GM19043 (cell line): ENCODE results near the gene HNMT.
"Not testable (repeated sequence)": the region's sequence is repeated elsewhere in the genome, so short reads cannot be mapped to it uniquely, and the experiment has no call there.

Experiments
- ATAC-seq: cut with Tn5 transposase; IDR thresholded peaks from one replicate; pipeline ENCODE4 v1.9.1; 2021; ENCODE audit warnings: low read depth; ENCODE audit not compliant: unreplicated experiment

HNMT gene

DNA sequence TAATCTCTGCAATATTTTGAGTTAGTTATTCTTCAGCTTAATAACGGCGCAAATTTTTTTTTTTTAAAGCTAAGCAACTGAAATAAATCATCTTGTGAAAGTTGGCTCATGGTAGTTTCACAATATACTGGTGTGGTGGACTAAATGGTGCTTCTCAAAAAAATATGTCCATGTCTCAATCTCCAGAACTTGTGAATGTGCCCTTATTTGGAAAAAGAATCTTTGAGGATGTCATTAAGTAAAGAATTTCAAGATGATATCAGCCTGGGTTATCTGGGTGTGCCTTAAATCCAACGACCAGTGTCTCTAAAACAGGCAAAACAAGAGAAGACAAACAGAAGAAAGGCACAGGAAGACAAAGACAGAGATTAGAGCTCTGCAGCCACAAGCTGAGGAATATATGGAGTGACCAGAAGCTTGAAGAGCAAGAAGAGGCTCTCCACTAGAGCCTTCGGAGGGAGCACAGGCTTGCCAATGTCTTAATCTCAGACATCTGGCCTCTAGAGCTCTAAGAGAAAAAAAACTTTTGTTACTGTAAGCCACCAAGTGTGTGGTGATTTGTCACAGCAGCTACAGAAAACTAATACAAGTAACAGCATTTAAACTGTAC lies 71.4 kb downstream of the HNMT start:
- no peak for ATAC-seq

DNA sequence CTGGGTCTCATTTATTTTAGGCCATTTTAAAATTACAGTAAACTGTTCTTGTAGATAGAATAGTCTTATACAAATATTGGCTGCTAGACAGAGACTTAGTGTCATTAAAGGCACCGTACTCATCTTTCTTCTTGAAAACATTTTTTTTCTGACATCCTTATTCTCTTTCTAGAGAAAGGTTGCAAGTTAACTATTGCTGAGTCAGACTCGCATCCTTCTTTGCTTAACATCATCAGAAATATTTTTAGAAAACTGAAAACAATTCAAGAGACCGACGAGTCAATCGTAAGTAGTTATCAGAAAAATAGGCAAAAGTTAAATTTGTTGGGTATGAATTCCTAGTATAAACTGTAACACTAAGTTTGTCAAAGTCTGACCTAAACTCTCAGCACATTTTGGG lies 72.2 kb downstream of the HNMT start:
- ATAC-seq: no peak

GRCh38 chr2:138037090-138037489 lies 72.8 kb downstream of the HNMT start:
- ATAC-seq: no peak

- no peak for ATAC-seq
These were observed 76.3 kb downstream of the HNMT start for GRCh38 chr2:138040616-138041015.

- no peak for ATAC-seq
These were observed 78.0 kb downstream of the HNMT start for GRCh38 chr2:138042311-138042710.

DNA sequence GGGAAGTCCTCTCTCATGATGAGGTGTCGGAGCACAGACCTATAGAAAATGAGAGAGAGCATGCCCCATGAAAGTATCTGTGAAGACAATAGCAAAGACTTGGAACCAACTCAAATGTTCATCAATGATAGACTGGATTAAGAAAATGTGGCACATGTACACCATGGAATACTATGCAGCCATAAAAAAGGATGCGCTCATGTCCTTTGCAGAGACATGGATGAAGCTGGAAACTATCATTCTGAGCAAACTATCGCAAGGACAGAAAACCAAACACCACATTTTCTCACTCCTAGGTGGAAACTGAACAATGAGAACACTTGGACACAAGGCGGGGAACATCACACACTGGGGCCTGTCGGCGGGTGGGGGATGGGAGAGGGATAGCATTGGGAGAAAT lies 79.3 kb downstream of the HNMT start:
- ATAC-seq: not testable (repeated sequence)

DNA sequence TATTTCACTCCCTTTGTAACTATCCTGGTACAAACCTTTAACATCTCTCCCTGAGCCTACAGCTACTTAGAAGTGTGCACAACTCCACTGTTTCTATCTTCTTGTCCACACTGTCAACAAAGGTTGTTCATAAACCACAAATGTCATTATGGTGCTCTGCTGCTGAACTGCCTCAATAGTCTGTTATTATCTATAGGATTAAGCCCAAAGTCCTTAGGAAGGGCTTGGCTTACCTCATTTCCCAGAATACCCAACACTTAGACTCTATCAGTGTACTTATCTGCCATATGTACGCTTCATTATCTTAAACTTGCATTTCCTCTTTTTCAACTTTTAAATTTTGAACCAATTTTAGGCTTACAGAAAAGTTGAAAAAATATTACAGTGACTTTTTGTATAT lies 94.2 kb downstream of the HNMT start:
- no peak for ATAC-seq

GRCh38 chr2:138059487-138060300 lies 95.4 kb downstream of the HNMT start:
- no peak for ATAC-seq

GRCh38 chr2:138060301-138060635 lies 96.0 kb downstream of the HNMT start:
- ATAC-seq: no peak

- no peak for ATAC-seq
These were observed 97.7 kb downstream of the HNMT start for GRCh38 chr2:138061961-138062360.

GRCh38 chr2:138063181-138063580 lies 98.9 kb downstream of the HNMT start:
- ATAC-seq: no peak
